ENCODE results near the gene GAB3. TPM values are rescaled to one million over a fixed set of nuclear protein-coding genes. Genes with fewer than 3 reads are reported as not detected.

Gene GAB3
- total and polyA plus RNA-seq, 2 of the 4 experiments (the other 2 are of a cell fraction) = 2.2 to 3.7 TPM

GRCh38 chrX:154780968-154781367, 30.1 kb upstream of the GAB3 start:
- Histone ChIP-seq H3K9me3 (ENCODE audit: control insufficient read depth, insufficient read depth, low read length) (no peaks in the 10 kb centered on the region), H3K4me2 (ENCODE audit: low read depth, low read length) (no peak overlapping the region), H3K23ac (ENCODE audit: low read depth, low read length) (no peak overlapping the region), H2AK5ac (ENCODE audit: low read depth, low read length) (no peak overlapping the region), H2BK120ac (ENCODE audit: low read depth, low read length) (no peak overlapping the region), H3K4ac (ENCODE audit: low read depth, low read length) (no peak overlapping the region), H4K20me1 (ENCODE audit: insufficient read depth, low read length) (peaks cover 5% of the 10 kb centered on the region), H3K27me3 (ENCODE audit: control insufficient read depth, insufficient read depth, low read length) (no peaks in the 10 kb centered on the region), H4K91ac (ENCODE audit: insufficient read depth, low read depth, low read length) (no peak overlapping the region), H3K36me3 (ENCODE audit: control insufficient read depth, insufficient read depth, low read length) (peaks cover 13% of the 10 kb centered on the region), H4K8ac (ENCODE audit: low read depth in 2 of 2, low read length in 2 of 2) (no peak overlapping the region), H3K18ac (ENCODE audit: low read depth, low read length) (no peak overlapping the region), H3K79me1 (ENCODE audit: low read depth in 1 of 2, low read length in 2 of 2) (peaks cover 3 to 6% of the 10 kb centered on the region in 2 experiments; a peak in 2 of 4 replicates), H4K5ac (ENCODE audit: low read depth, low read length) (no peak overlapping the region), H2AFZ (replicated peaks; ENCODE audit: low read length, poor library complexity) (no peak overlapping the region), H2BK20ac (ENCODE audit: low read depth, low read length) (no peak overlapping the region), H3K14ac (replicated peaks; ENCODE audit: low read depth, low read length) (no peak overlapping the region), H2BK5ac (ENCODE audit: low read depth, low read length, poor library complexity, severe bottlenecking) (no peak overlapping the region), H3K9ac (ENCODE audit: low read depth, low read length) (no peak overlapping the region), H3K9me1 (ENCODE audit: insufficient read depth, low read length) (peaks cover 6% of the 10 kb centered on the region; the same call in 1 of the 2 replicates), H3K27ac (ENCODE audit: insufficient read depth, low read length) (no peak overlapping the region), H3K4me3 (ENCODE audit: insufficient read depth, low read depth, low read length) (no peak overlapping the region), H2BK15ac (ENCODE audit: low read depth, low read length) (no peak overlapping the region), H3K56ac (ENCODE audit: extremely low read depth, insufficient read depth, low read length) (no peak overlapping the region), H3K4me1 (ENCODE audit: control insufficient read depth, insufficient read depth, low read length) (peaks cover 5% of the 10 kb centered on the region; the same call in 1 of the 2 replicates), H2AK9ac (replicated peaks; ENCODE audit: low read depth, low read length, poor library complexity) (no peak overlapping the region)
- intact Hi-C loops (cut with micrococcal nuclease) (no loop called here), dilution Hi-C loops (cut with HindIII; ENCODE audit: low sequenced_read_pairs, unreplicated experiment) (no loop called here), in situ Hi-C loops (cut with MboI; ENCODE audit: low sequenced_read_pairs) (no loop called here)
- ATAC-seq (ENCODE audit: low read depth) = no peak
- no TSS peak for BruUV-seq (replicated peaks)
- WGBS, 2 experiments (ENCODE audit: extremely low coverage in 2 of 2, insufficient read length in 1 of 2) = 93% methylated on average over 3 of the region's 9 CpGs; no CpG with 5 or more reads in 1 of the 2 experiments
- ChIA-PET POLR2A (ENCODE audit: unreplicated experiment) (no interaction called here), CTCF (no interaction called here)
- no peak for DNase-seq
- no peak for TF ChIP-seq SMC3 (IDR thresholded peaks at IDR 0.05; ENCODE audit: low read depth, low read length)
- TF ChIP-seq RCOR1 (IDR thresholded peaks at IDR 0.05; ENCODE audit: insufficient replicate concordance, low read length) = no peak
- TF ChIP-seq CHD1 (IDR thresholded peaks at IDR 0.05; ENCODE audit: low read depth, low read length) = no peak
- TF ChIP-seq MXI1 (IDR thresholded peaks at IDR 0.05; ENCODE audit: borderline replicate concordance, low read depth, low read length) = no peak
- TF ChIP-seq MAFK (IDR thresholded peaks at IDR 0.05; ENCODE audit: low read depth, low read length) = no peak
- no peak for TF ChIP-seq ELK1 (IDR thresholded peaks at IDR 0.05; ENCODE audit: borderline replicate concordance, low read depth, low read length)
- no peak for TF ChIP-seq NFE2L2 (IDR thresholded peaks at IDR 0.05; ENCODE audit: low read depth, low read length)
- no peak for TF ChIP-seq FOS (IDR thresholded peaks at IDR 0.05; ENCODE audit: low read depth, low read length)
- TF ChIP-seq POLR2A (IDR thresholded peaks at IDR 0.05; ENCODE audit: low read depth, low read length) = no peak
- no peak for TF ChIP-seq RFX5 (IDR thresholded peaks at IDR 0.05; ENCODE audit: low read depth, low read length)
